ENCODE data around the gene TMEM250. TPM values are rescaled to one million over a fixed set of nuclear protein-coding genes. Genes with fewer than 3 reads are reported as not detected.

Gene TMEM250
- total RNA-seq, 1 donor from 2014 or later: 25.0 TPM

- Histone ChIP-seq H3K27ac (no peak overlapping the region), H3K27me3 (no peaks in the 10 kb centered on the region), H3K36me3 (no peaks in the 10 kb centered on the region), H3K4me3 (no peak overlapping the region), H3K4me1 (no peaks in the 10 kb centered on the region), H3K9me3 (no peaks in the 10 kb centered on the region)
- intact Hi-C loops (cut with DNase I): no loop called here
- no peak for DNase-seq (ENCODE audit: extremely low spot score in 2 of 2)
- TF ChIP-seq POLR2AphosphoS5 (IDR thresholded peaks at IDR 0.05; ENCODE audit: insufficient read depth in 1 of 2, low read depth in 1 of 2): no peak
- TF ChIP-seq CTCF (IDR thresholded peaks at IDR 0.05): no peak
- TF ChIP-seq POLR2A (IDR thresholded peaks at IDR 0.05): no peak
These were observed 39.0 kb upstream of the TMEM250 start for GRCh38 chr9:136157477-136158265.

- DNase-seq (ENCODE audit: extremely low spot score in 2 of 2): no peak
- no peaks in the 10 kb centered on the region for H3K27me3 ChIP-seq
- no peaks in the 10 kb centered on the region for H3K9me3 ChIP-seq
- H3K36me3 ChIP-seq: no peaks in the 10 kb centered on the region
- no peaks in the 10 kb centered on the region for H3K4me1 ChIP-seq
- H3K27ac ChIP-seq: no peak overlapping the region
- intact Hi-C loops (cut with DNase I): no loop called here
- H3K4me3 ChIP-seq: no peak overlapping the region
- TF ChIP-seq CTCF (IDR thresholded peaks at IDR 0.05) (no peak), POLR2AphosphoS5 (IDR thresholded peaks at IDR 0.05; ENCODE audit: insufficient read depth in 1 of 2, low read depth in 1 of 2) (no peak), POLR2A (IDR thresholded peaks at IDR 0.05) (no peak)
These were observed 37.8 kb upstream of the TMEM250 start for GRCh38 chr9:136156209-136157120.

GRCh38 chr9:136155576-136155975, 36.9 kb upstream of the TMEM250 start:
- no peaks in the 10 kb centered on the region for H3K27me3 ChIP-seq
- no peaks in the 10 kb centered on the region for H3K9me3 ChIP-seq
- intact Hi-C loops (cut with DNase I): no loop called here

GRCh38 chr9:136154943-136155342, 36.3 kb upstream of the TMEM250 start:
- Histone ChIP-seq H3K36me3 (no peaks in the 10 kb centered on the region), H3K4me1 (no peaks in the 10 kb centered on the region), H3K9me3 (no peaks in the 10 kb centered on the region), H3K27ac (no peak overlapping the region), H3K4me3 (no peak overlapping the region), H3K27me3 (no peaks in the 10 kb centered on the region)
- DNase-seq (ENCODE audit: extremely low spot score in 2 of 2): no peak
- TF ChIP-seq CTCF (IDR thresholded peaks at IDR 0.05): no peak
- no peak for TF ChIP-seq POLR2A (IDR thresholded peaks at IDR 0.05)
- intact Hi-C loops (cut with DNase I): no loop called here

More at GRCh38 chr9:136155576-136155975, 36.9 kb upstream of the TMEM250 start:
- no peak overlapping the region for H3K27ac ChIP-seq
- DNase-seq (ENCODE audit: extremely low spot score in 2 of 2): no peak
- TF ChIP-seq POLR2AphosphoS5 (IDR thresholded peaks at IDR 0.05; ENCODE audit: insufficient read depth in 1 of 2, low read depth in 1 of 2) (no peak), CTCF (IDR thresholded peaks at IDR 0.05) (no peak), POLR2A (IDR thresholded peaks at IDR 0.05) (no peak)
- no peak overlapping the region for H3K4me3 ChIP-seq
- no peaks in the 10 kb centered on the region for H3K4me1 ChIP-seq
- H3K36me3 ChIP-seq: no peaks in the 10 kb centered on the region
